Mesendoderm (in vitro differentiated cells): ENCODE data around the gene FANCC.

Source experiments
- DNase-seq: peaks from one replicate; pipeline ENCODE4 v3.0.0; 2013
- H2AK5ac ChIP-seq: 2 replicates; pipeline ENCODE4 v1.6.1; 2013; ENCODE audit warnings: low read length, inconsistent platforms
- H2BK120ac ChIP-seq: 2 replicates; pipeline ENCODE4 v1.6.1; 2013; ENCODE audit warnings: low read depth, mild to moderate bottlenecking, low read length, moderate library complexity, mixed read lengths
- H2BK15ac ChIP-seq: replicated peaks from 2 replicates; pipeline ENCODE4 v1.6.1; 2013; ENCODE audit warnings: low read depth, mild to moderate bottlenecking, moderate library complexity
- H2BK5ac ChIP-seq: 2 replicates; pipeline ENCODE4 v1.6.1; 2013; ENCODE audit warnings: low read length, inconsistent platforms
- H3K18ac ChIP-seq: 2 replicates; pipeline ENCODE4 v1.6.1; 2013; ENCODE audit warnings: mild to moderate bottlenecking, low read length, mixed read lengths
- H3K23ac ChIP-seq: one replicate; pipeline ENCODE4 v1.6.1; 2013; ENCODE audit warnings: low read length
- H3K27ac ChIP-seq: 2 replicates; pipeline ENCODE4 v1.5.1; 2013; ENCODE audit warnings: low read depth, mild to moderate bottlenecking, inconsistent platforms, low read length, moderate library complexity
- H3K27me3 ChIP-seq: 2 replicates; pipeline ENCODE4 v1.6.1; 2013; ENCODE audit warnings: low read length, control low read depth, mild to moderate bottlenecking, inconsistent platforms; ENCODE audit not compliant: insufficient read depth, poor library complexity
- H3K36me3 ChIP-seq: 2 replicates; pipeline ENCODE4 v1.6.1; 2013; ENCODE audit warnings: low read length, inconsistent platforms; ENCODE audit not compliant: control insufficient read depth, insufficient read depth
- H3K4ac ChIP-seq: one replicate; pipeline ENCODE4 v1.6.1; 2013; ENCODE audit warnings: low read depth, mild to moderate bottlenecking, low read length, moderate library complexity
- H3K4me1 ChIP-seq: 2 replicates; pipeline ENCODE4 v1.6.1; 2013; ENCODE audit warnings: low read depth, low read length, inconsistent platforms; ENCODE audit not compliant: control insufficient read depth
- H3K4me2 ChIP-seq: 2 replicates; pipeline ENCODE4 v1.6.1; 2013; ENCODE audit warnings: low read length
- H3K4me3 ChIP-seq: 2 replicates; pipeline ENCODE4 v1.5.1; 2013; ENCODE audit warnings: mild to moderate bottlenecking, low read length
- H3K56ac ChIP-seq: one replicate; pipeline ENCODE4 v1.6.1; 2013; ENCODE audit warnings: low read length
- H3K79me1 ChIP-seq: 2 replicates; pipeline ENCODE4 v1.6.1; 2013; ENCODE audit warnings: low read length, inconsistent platforms
- H3K79me2 ChIP-seq: 2 replicates; pipeline ENCODE4 v1.6.1; 2013; ENCODE audit warnings: mild to moderate bottlenecking, low read length; ENCODE audit not compliant: control insufficient read depth, insufficient read depth
- H3K9ac ChIP-seq: 2 replicates; pipeline ENCODE4 v1.6.1; 2013; ENCODE audit warnings: low read length, inconsistent platforms
- H4K5ac ChIP-seq: one replicate; pipeline ENCODE4 v1.6.1; 2013; ENCODE audit warnings: low read length
- H4K8ac ChIP-seq: one replicate; pipeline ENCODE4 v1.6.1; 2013; ENCODE audit warnings: low read depth, mild to moderate bottlenecking, control low read depth, low read length, moderate library complexity
- WGBS: extraction: QIAGEN DNeasy Blood & Tissue Kit; methylation state at CpG from one replicate; pipeline ENCODE4 v1.1.7; 2013; ENCODE audit warnings: low lambda C conversion rate, missing lambda C conversion rate; ENCODE audit not compliant: insufficient coverage; ENCODE audit errors: extremely low coverage; 5-methylcytosine and 5-hydroxymethylcytosine counted together

Gene FANCC

DNA sequence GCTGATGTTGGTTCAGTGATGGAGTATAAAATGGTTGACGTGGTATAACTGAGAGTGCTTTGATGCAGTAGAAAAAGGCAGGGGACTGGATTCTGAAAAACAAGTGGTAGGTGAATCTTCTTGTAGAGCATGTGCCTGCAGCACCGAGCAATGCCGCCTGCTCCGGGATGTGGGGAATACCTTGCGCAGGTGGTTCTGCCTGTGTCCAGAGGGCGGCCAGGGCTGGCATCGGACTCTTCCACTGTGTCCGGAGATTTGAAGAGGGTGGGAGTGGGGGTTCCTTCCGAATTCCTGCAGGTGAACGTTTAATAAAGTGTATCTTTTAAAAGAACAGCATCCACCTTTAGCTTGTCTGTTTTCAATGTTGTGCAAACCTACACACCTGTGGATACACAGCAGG lies 238.0 kb downstream of the FANCC start:
- Histone ChIP-seq H3K9ac (no peak overlapping the region), H2BK15ac (no peak overlapping the region), H3K56ac (no peak overlapping the region), H3K27ac (no peak overlapping the region), H2BK120ac (no peak overlapping the region), H3K4ac (no peak overlapping the region), H3K4me2 (no peak overlapping the region), H4K5ac (no peak overlapping the region), H4K8ac (no peak overlapping the region), H2BK5ac (no peak overlapping the region), H2AK5ac (no peak overlapping the region), H3K79me1 (peaks cover 10% of the 10 kb centered on the region), H3K79me2 (peaks cover 4% of the 10 kb centered on the region), H3K18ac (no peak overlapping the region), H3K27me3 (no peaks in the 10 kb centered on the region), H3K4me3 (no peak overlapping the region), H3K23ac (no peak overlapping the region), H3K4me1 (peaks cover 15% of the 10 kb centered on the region), H3K36me3 (peaks cover 6% of the 10 kb centered on the region)
- WGBS, result no CpG with 5 or more reads among the region's 10 CpGs
- DNase-seq, result no peak

DNA sequence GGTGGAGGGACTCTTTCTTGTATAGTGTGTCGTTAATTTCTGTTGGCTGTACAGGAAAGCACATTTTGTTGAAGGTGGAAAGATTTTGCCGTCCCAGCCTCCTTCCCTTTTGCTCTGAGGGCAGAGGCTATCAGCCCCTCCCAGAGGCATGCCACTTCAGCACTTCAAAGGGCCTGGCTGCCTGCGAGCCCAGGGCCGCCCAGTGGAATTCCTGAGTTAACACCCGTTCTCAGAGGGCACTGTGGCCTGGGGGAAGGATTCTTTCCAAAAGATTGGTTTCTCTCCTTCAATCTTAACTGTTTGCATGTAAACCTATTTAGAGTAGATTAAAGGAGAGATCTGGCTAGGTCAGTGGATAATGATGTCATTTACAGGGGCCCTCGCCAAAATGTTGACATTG lies 238.6 kb downstream of the FANCC start:
- no peak overlapping the region for H3K56ac ChIP-seq

DNA sequence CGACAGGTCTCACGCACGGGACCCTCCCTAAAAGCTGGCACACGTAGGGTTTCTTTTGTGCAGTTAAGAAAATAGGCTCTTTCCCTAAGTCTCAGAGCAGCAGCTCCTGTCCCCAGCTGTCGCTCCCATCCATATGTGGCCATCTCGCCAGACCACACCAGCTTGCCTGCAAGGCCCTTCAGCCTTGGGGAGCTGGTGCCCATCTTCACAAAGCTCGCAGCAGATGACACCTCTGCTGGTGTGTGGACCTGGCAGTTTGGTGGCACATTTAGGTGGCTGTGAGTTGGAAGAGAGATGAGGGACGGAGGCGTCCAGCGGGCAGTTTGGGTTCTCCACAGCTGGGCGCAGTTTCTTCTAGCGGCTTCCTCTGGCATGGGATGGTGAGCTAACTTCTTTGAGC lies 239.0 kb downstream of the FANCC start:
- no peak overlapping the region for H3K4me2 ChIP-seq
- no peak overlapping the region for H3K56ac ChIP-seq
- no CpG with 5 or more reads among the region's 12 CpGs for WGBS
- H3K79me2 ChIP-seq, result peaks cover 4% of the 10 kb centered on the region
- DNase-seq, result no peak
- H3K4me1 ChIP-seq, result peaks cover 15% of the 10 kb centered on the region
- no peak overlapping the region for H4K5ac ChIP-seq
- peak overlapping the region; percentile 24 for H3K4ac ChIP-seq
- no peak overlapping the region for H2BK5ac ChIP-seq
- no peak overlapping the region for H3K4me3 ChIP-seq
- peak overlapping the region; percentile 14 for H3K9ac ChIP-seq
- H2AK5ac ChIP-seq, result no peak overlapping the region
- no peak overlapping the region for H3K27ac ChIP-seq
- no peak overlapping the region for H4K8ac ChIP-seq
- H3K79me1 ChIP-seq, result peaks cover 13% of the 10 kb centered on the region
- H3K27me3 ChIP-seq, result no peaks in the 10 kb centered on the region
- H2BK15ac ChIP-seq, result no peak overlapping the region
- H3K36me3 ChIP-seq, result peaks cover 6% of the 10 kb centered on the region
- no peak overlapping the region for H2BK120ac ChIP-seq
- H3K18ac ChIP-seq, result no peak overlapping the region
- no peak overlapping the region for H3K23ac ChIP-seq

More for the DNA sequence above, 238.6 kb downstream of the FANCC start:
- Histone ChIP-seq H3K27me3 (no peaks in the 10 kb centered on the region), H4K5ac (no peak overlapping the region), H4K8ac (no peak overlapping the region), H3K4me2 (no peak overlapping the region), H3K9ac (no peak overlapping the region), H3K4me1 (peaks cover 15% of the 10 kb centered on the region), H3K36me3 (peaks cover 6% of the 10 kb centered on the region), H2AK5ac (no peak overlapping the region), H3K18ac (no peak overlapping the region), H2BK5ac (no peak overlapping the region), H3K4ac (no peak overlapping the region), H3K79me1 (peaks cover 11% of the 10 kb centered on the region), H3K27ac (no peak overlapping the region), H2BK120ac (no peak overlapping the region), H3K4me3 (no peak overlapping the region), H3K23ac (no peak overlapping the region), H2BK15ac (no peak overlapping the region), H3K79me2 (peaks cover 4% of the 10 kb centered on the region)
- DNase-seq, result peak; percentile 85
- WGBS, result no CpG with 5 or more reads among the region's 6 CpGs

DNA sequence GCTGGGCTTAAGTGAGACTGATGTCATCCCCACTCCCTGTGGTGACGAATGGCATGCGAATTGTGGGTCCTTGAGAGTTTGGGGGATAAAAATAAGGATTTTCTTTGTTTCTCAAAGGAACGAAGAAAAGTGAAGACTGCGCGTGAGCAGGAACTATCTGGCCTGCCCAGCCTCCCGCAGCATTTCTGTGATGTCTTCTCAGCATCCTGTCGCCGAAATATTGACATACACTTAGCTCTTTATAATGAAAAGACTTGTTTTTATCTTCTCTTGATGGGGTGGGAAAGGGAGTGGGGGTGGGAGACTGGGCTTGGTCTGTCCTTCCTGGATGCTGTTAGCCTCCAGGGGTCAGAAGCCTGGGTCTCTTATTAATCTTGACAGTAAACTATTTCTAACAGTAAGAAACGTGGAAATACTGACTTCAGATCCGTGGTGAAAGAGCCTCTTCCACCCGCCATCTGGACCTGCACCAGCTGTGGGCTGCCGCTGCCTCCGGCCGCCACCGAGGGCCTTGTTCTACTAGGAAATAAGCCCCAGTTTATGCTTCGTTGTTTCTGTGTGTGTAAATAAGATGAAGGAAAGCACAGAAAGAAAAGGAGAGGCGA lies 239.6 kb downstream of the FANCC start:
- no peaks in the 10 kb centered on the region for H3K27me3 ChIP-seq
- H3K79me2 ChIP-seq, result peaks cover 4% of the 10 kb centered on the region
- H3K56ac ChIP-seq, result peak overlapping the region; percentile 25
- no peak overlapping the region for H3K4me2 ChIP-seq
- H4K5ac ChIP-seq, result no peak overlapping the region
- WGBS, result no CpG with 5 or more reads among the region's 17 CpGs
- H3K9ac ChIP-seq, result no peak overlapping the region
- no peak overlapping the region for H2BK15ac ChIP-seq
- peaks cover 2% of the 10 kb centered on the region for H3K36me3 ChIP-seq
- no peak overlapping the region for H3K27ac ChIP-seq
- no peak overlapping the region for H2BK5ac ChIP-seq
- no peak overlapping the region for H4K8ac ChIP-seq
- no peak overlapping the region for H2BK120ac ChIP-seq
- DNase-seq, result peak; percentile 55
- no peak overlapping the region for H3K23ac ChIP-seq
- no peak overlapping the region for H3K18ac ChIP-seq
- no peak overlapping the region for H3K4me3 ChIP-seq
- H2AK5ac ChIP-seq, result no peak overlapping the region
- peaks cover 11% of the 10 kb centered on the region for H3K79me1 ChIP-seq
- peak overlapping the region; percentile 24 for H3K4ac ChIP-seq
- H3K4me1 ChIP-seq, result peaks cover 15% of the 10 kb centered on the region

DNA sequence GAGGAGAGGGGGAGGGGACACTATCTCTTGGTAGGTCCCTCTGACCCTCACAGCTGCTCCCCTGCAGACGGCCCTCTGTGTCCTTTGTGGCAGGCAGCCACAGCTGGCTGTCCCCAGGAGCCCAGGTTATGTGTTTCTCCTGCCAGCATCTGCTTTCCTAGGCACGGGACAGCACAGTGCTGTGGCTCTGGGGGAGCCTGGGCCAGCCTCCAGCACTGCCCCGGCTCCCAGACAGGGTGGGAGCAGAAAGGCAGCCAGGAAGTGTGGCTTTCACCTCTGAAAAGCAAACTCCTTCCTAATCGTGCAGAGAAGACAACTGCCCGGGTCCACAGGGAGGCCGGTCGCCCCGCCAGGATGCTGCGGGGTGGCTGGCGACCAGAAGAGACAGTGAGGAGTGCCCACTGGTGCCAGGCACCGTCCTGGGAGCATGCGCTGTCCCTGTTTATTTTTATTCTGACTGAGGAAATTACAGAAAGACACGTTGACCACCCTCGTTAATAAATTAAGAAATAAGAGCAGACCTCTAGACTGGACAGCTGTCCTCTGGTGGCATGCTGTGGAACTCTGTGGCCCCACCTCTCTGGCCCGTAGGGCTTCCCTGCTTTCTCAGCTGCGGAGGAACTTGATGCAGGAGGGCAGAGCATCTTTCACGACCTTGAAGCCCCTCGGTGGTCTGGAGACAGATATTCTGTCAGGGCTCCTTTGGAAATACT lies 240.3 kb downstream of the FANCC start:
- Histone ChIP-seq H3K18ac (no peak overlapping the region), H3K27me3 (no peaks in the 10 kb centered on the region), H2BK5ac (no peak overlapping the region), H3K4me2 (no peak overlapping the region), H3K9ac (no peak overlapping the region), H3K4me1 (peaks cover 15% of the 10 kb centered on the region), H3K79me2 (peaks cover 4% of the 10 kb centered on the region), H4K8ac (no peak overlapping the region), H3K4ac (no peak overlapping the region), H3K79me1 (peaks cover 11% of the 10 kb centered on the region), H3K36me3 (no peaks in the 10 kb centered on the region), H2BK15ac (no peak overlapping the region), H3K23ac (no peak overlapping the region), H3K4me3 (no peak overlapping the region), H4K5ac (no peak overlapping the region), H3K56ac (peak overlapping the region; percentile 56), H3K27ac (no peak overlapping the region), H2AK5ac (no peak overlapping the region), H2BK120ac (no peak overlapping the region)
- WGBS, result no CpG with 5 or more reads among the region's 18 CpGs
- no peak for DNase-seq
